ENCODE data around the gene OR4P4.

Gene OR4P4

DNA sequence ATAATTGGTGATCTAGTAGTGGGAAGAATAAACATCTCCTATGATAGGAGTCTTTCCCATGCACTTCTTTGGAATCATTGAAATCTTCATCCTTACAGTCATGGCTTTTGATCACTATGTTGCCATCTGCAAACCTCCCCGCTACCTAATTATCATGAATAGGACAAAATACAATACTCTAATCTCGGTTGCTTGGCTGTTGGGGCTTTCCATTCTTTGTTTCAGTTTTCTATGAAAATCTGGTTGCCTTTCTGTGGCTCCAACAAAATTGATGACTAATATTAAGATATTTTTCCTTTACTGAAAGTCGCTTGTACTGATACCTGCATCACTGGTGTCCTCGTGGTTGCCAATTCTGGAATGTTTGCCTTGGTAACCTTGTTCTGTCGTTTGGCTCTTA is 38.9 kb downstream of the OR4P4 start:
- Histone ChIP-seq H3K27me3 (replicated peaks; ENCODE audit: control insufficient read depth, insufficient read depth, low read length, poor library complexity, severe bottlenecking) (no peaks in the 10 kb centered on the region), H3K27ac (ENCODE audit: insufficient read depth, low read length, poor library complexity, severe bottlenecking) (no peak overlapping the region), H3K4me3 (ENCODE audit: insufficient read depth, low read depth, low read length, poor library complexity, severe bottlenecking) (no peak overlapping the region), H3K9me3 (ENCODE audit: control insufficient read depth, low read length) (no peaks in the 10 kb centered on the region), H3K4me1 (ENCODE audit: control insufficient read depth, insufficient read depth, low read length, poor library complexity, severe bottlenecking) (no peaks in the 10 kb centered on the region), H3K36me3 (ENCODE audit: control insufficient read depth, insufficient read depth, low read length) (no peaks in the 10 kb centered on the region)
- no peak for DNase-seq
